HG03439 (cell line): ENCODE data around the gene RSPRY1.

Experiments
- ATAC-seq: cut with Tn5 transposase; IDR thresholded peaks from one replicate; pipeline ENCODE4 v1.9.1; 2021; ENCODE audit warnings: mild to moderate bottlenecking, moderate library complexity; ENCODE audit not compliant: unreplicated experiment

RSPRY1 gene

DNA sequence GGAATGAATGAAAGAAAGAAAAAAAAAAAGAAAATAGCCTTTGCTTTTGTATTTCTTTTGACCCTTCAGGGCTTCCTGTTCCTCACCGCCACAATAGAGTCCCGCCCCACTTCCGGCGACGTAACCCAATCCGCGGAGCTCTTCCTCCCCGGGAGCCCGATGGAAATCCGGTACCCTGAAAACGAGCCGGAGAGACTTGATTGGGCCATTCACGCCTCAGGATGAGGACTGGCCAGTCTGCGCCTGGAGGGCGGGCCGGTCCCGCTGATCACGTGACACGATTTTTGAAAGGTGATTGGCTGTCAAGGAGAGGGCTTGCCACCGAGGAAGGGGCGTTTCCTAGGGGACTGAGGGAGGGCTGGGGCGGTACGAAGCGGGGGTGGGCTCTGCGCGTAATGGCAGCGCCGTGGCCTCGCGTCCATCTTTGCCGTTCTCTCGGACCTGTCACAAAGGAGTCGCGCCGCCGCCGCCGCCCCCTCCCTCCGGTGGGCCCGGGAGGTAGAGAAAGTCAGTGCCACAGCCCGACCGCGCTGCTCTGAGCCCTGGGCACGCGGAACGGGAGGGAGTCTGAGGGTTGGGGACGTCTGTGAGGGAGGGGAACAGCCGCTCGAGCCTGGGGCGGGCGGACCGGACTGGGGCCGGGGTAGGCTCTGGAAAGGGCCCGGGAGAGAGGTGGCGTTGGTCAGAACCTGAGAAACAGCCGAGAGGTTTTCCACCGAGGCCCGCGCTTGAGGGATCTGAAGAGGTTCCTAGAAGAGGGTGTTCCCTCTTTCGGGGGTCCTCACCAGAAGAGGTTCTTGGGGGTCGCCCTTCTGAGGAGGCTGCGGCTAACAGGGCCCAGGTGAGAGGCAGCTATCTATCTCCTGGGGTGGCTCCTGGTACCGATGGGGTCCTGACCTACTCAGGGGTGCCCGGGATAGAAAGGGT, at the start of gene RSPRY1, which contains the start of gene PSME3IP1:
RSPRY1 (plus strand) TSS at position 385 of the 927 bp plus-strand sequence. CDS start 18,330 bp downstream, outside the sequence.
PSME3IP1 (minus strand) TSS at position 95 of the 927 bp plus-strand sequence. CDS start 12,185 bp downstream, outside the sequence.
- ATAC-seq, result peak; percentile 92

- ATAC-seq, result no peak
These were observed 49.1 kb upstream of the RSPRY1 start for GRCh38 chr16:57137043-57137442.

GRCh38 chr16:57137566-57138273, 48.4 kb upstream of the RSPRY1 start:
- ATAC-seq, result no peak

- no peak for ATAC-seq
These were observed 47.7 kb upstream of the RSPRY1 start for GRCh38 chr16:57138281-57138935.

GRCh38 chr16:57140931-57141668, 45.0 kb upstream of the RSPRY1 start:
- no peak for ATAC-seq

GRCh38 chr16:57141822-57142631, 44.1 kb upstream of the RSPRY1 start:
- no peak for ATAC-seq

GRCh38 chr16:57143149-57143921, 42.8 kb upstream of the RSPRY1 start:
- ATAC-seq, result no peak

- no peak for ATAC-seq
These were observed 42.1 kb upstream of the RSPRY1 start for GRCh38 chr16:57144027-57144426.

DNA sequence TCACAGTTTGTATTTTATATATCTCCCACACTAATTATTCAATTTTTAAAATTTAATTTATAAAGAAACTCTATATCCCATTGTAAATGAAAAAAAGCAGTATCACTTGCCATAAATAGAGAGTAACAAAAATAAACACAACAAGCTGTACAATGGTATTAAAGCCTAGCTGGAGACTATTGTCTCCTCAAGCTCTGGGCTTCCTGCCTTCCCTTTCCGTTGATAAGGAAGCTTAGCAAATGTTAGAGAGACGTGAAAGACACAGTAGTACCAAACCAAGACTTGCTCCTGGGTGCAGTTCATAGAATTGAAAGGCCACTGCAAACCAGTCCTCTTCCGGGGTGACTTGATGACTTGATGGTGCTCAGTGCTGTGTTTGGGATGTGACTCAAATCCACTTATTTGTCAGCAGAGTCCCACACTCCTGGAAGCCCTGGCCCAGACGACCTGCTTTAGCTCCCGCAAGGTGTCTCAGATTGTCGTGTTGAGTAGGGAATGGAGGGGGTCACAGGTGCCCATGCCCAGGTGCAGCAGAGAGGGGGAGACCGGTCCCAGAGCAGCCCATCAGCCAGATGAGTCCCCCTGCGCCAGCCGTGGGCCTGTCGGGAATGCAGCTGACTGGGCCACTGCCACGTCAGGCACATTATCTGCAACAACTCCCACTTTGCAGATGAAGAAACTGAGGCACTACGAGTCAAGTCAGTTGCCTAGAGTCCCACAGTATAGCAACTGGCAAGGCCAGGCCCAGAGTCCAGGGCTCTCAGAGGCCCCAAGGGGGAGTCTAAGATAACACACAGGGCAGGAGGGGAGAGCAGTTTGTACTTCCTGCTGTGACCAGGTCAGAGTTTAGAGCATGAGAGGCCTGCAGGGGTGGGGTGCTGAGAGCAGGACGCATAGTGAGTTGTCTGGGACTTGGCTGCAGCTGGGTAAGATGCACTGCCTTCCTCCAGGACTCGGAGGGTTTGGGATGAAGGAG, 40.8 kb upstream of the RSPRY1 start:
- no peak for ATAC-seq

- ATAC-seq, result no peak
These were observed 40.0 kb upstream of the RSPRY1 start for GRCh38 chr16:57146040-57146647.

- ATAC-seq, result no peak
These were observed 39.4 kb upstream of the RSPRY1 start for GRCh38 chr16:57146735-57147134.

- ATAC-seq, result no peak
These were observed 38.5 kb upstream of the RSPRY1 start for GRCh38 chr16:57147381-57148221.

DNA sequence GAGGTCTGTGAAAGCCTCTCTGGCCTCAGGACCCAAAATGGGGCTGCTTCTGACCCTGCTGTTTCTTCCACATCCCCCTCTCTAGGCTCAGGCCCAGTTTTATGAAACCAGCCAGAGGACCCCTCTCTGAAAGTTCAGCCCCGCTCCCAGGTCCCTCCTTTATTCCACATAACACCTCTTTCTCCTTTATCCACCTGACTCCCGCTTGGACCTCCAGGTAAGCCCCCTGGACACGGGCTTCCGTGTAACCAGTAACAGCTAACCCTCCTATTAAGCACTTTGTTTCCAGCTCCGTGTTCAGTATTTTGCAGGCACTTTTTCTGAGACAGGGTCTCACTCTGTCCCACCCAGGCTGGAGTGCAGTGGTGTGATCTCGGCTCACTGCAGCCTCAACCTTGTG, 37.6 kb upstream of the RSPRY1 start:
- no peak for ATAC-seq

DNA sequence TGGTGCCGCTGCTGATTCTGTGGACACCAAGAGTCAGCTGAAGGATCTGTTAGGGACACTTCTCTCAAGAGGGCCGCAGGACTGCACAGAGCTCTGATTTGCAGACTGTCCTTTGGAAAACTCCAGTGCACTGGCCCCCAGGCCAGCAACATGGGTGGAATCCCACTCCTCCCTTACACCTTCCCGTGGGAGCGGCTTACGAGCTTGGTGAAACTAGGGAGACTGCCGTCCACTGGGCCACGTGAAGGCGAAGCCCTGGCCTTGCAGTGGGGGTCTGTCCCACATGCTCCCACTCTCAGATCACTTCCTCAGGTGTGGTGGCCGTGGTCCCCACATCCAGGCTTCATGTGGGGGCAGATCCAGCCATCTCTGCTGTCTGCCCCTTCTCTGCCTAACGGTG, 36.7 kb upstream of the RSPRY1 start:
- ATAC-seq, result no peak

- no peak for ATAC-seq
These were observed 35.3 kb upstream of the RSPRY1 start for GRCh38 chr16:57150682-57151330.

- ATAC-seq, result no peak
These were observed 34.8 kb upstream of the RSPRY1 start for GRCh38 chr16:57151369-57151768.
